ENCODE results near the gene TFDP1.

The TFDP1 gene

GRCh38 chr13:113668491-113668971 is 84.0 kb downstream of the TFDP1 start:
- H3K9me3 Mint-ChIP-seq (ENCODE audit: low read depth): no peaks in the 10 kb centered on the region
- peaks cover 2% of the 10 kb centered on the region for H3K27me3 Mint-ChIP-seq
- no peaks in the 10 kb centered on the region for H3K4me1 Mint-ChIP-seq (ENCODE audit: low read depth)
- H3K27ac Mint-ChIP-seq: no peak overlapping the region
- H3K36me3 Mint-ChIP-seq: no peaks in the 10 kb centered on the region
- H3K4me3 Mint-ChIP-seq: no peak overlapping the region

DNA sequence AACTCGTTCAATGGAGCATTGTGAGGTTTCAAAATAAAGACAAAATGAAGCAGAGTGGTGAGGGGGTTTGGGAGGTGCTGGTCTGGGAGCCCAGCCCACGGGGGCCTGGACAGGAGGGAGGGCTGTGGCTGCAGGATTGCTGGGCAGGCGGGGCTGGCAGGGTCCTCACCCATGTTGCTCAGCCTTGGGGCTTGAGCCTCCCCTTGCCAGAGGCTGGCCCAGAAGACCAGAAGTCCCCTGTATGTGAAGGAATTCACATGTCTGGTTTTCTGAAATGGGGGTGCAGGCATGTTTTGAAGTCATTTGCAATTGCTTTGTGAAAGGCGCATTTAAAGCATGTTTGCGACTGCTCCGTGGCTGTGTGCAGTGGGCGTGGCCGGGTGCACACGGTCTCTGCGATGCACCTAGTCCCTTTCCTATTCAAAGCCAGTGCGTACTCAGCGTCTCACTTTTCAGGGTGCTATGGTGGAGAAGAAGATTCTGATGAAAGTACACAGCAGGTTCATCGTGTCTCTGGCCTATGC is 84.7 kb downstream of the TFDP1 start:
- H3K27ac Mint-ChIP-seq: no peak overlapping the region
- H3K9me3 Mint-ChIP-seq (ENCODE audit: low read depth): no peaks in the 10 kb centered on the region
- no peaks in the 10 kb centered on the region for H3K36me3 Mint-ChIP-seq
- peaks cover 2% of the 10 kb centered on the region for H3K27me3 Mint-ChIP-seq
- no peaks in the 10 kb centered on the region for H3K4me1 Mint-ChIP-seq (ENCODE audit: low read depth)
- no peak overlapping the region for H3K4me3 Mint-ChIP-seq

DNA sequence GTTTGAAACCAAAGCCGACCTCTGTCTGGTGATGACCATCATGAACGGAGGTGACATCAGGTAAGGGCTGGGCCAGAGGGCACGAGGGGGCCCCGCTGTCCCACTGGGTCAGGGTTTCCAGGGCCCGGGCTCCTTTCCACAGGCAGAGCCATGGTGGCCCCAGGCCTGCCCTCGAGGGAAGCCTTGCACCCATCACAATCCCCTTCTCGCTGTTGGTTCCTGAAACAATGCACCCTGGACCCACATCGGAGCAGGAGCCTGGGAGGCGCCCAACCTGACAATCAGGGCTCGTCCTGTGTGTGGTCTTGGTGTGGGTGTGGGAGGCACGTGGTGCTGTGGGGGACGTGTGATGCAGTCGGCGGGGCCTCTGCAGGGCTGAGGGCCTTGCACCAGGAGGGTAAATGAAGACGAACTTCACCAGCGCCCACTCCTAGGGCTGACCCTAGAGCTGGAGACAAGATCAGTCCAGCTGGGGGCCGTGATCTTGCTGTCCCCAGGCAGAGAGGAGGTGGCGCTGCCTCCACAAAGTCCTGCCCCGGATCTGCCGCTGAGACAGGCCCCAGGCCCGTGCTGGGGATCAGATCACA is 85.3 kb downstream of the TFDP1 start:
- peaks cover 2% of the 10 kb centered on the region for H3K27me3 Mint-ChIP-seq
- H3K27ac Mint-ChIP-seq: no peak overlapping the region
- no peaks in the 10 kb centered on the region for H3K36me3 Mint-ChIP-seq
- H3K4me3 Mint-ChIP-seq: no peak overlapping the region
- no peaks in the 10 kb centered on the region for H3K9me3 Mint-ChIP-seq (ENCODE audit: low read depth)
- no peaks in the 10 kb centered on the region for H3K4me1 Mint-ChIP-seq (ENCODE audit: low read depth)

- Mint-ChIP-seq H3K9me3 (ENCODE audit: low read depth) (no peaks in the 10 kb centered on the region), H3K27me3 (peaks cover 2% of the 10 kb centered on the region), H3K36me3 (no peaks in the 10 kb centered on the region), H3K4me1 (ENCODE audit: low read depth) (no peaks in the 10 kb centered on the region), H3K27ac (no peak overlapping the region), H3K4me3 (no peak overlapping the region)
These were observed 86.0 kb downstream of the TFDP1 start for GRCh38 chr13:113670541-113670940.

DNA sequence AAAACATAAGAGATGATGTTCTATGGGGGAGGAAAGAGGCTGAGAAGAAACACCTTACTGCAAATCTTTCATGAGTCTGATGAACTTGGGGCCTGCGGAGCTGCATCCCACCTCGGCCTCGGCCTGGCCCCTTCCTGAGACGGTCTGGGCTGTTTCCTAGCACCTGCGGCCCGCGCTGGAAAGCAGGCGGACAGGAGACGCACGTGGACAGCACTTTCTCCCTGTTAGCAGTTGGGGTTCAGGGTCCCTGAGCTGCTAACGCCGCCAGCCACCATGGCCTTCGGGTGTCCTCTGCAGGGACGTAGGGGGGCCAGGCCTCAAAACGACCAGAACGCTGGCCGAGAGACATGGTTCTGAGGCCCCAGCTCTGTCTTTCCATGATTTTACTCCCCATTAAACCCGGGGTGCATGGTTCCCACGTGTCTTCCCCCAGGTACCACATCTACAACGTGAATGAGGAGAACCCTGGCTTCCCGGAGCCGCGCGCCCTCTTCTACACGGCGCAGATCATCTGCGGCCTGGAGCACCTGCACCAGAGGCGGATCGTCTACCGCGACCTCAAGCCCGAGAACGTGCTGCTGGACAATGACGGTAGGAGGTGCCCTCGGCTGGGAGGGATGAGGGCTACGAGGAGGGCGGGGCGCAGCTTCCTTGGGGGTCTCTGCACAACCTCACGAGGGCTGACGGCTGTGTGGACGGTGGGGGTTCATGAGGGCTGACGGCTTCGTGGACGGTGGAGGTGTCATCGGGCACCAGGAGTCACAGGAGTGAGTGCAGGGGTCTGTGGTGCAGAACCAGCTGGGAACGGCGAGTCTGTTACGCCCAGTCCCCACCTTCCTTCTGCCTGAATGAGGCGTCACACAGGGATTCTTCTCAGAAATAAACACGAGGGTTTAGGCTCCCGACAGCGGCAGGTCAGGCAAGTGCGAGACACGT is 86.8 kb downstream of the TFDP1 start:
- H3K36me3 Mint-ChIP-seq: no peaks in the 10 kb centered on the region
- peaks cover 2% of the 10 kb centered on the region for H3K27me3 Mint-ChIP-seq
- no peaks in the 10 kb centered on the region for H3K9me3 Mint-ChIP-seq (ENCODE audit: low read depth)
- no peak overlapping the region for H3K4me3 Mint-ChIP-seq
- no peaks in the 10 kb centered on the region for H3K4me1 Mint-ChIP-seq (ENCODE audit: low read depth)
- no peak overlapping the region for H3K27ac Mint-ChIP-seq

DNA sequence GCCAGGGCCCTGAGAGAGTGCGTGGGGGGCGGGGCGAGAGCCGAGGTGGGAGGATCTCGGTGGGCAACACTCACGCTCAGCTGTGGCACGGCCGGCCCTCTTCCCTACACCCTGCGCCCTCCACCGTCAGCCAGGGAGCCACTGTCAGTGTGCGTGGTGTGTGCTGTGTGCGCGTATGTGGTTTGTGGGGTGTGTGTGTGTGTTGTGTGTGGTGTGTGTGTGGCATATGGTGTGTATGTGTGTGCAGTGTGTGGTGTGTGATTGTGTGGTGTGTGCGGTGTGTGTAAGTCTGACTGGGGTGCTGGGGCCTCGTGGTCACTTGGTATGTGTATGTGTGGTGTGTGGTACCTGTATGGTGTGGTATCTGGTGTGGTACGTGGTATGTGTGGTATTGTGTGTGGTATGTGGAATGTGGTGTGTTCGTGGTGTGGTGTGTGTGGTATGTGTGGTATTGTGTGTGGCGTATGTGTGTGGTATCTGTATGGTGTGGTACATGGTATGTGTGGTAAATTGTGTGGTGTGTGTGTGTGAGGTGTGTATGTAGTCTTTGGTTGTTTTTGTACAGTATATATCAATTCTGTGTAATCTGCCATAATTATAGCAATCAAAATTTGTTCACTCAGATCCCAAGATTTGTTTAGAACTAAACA is 87.6 kb downstream of the TFDP1 start:
- Mint-ChIP-seq H3K4me1 (ENCODE audit: low read depth) (no peaks in the 10 kb centered on the region), H3K27me3 (peaks cover 2% of the 10 kb centered on the region), H3K36me3 (no peaks in the 10 kb centered on the region), H3K4me3 (no peak overlapping the region), H3K9me3 (ENCODE audit: low read depth) (no peaks in the 10 kb centered on the region), H3K27ac (no peak overlapping the region)
